ENCODE measurements around the gene NEO1. TPM values are rescaled to one million over a fixed set of nuclear protein-coding genes. Genes with fewer than 3 reads are reported as not detected.

NEO1 gene
- total and polyA plus RNA-seq, 2 of the 13 experiments (the other 11 are each of a cell fraction or from before 2014, with no cell fraction given) = 8.4 to 11.0 TPM

- no peak for TF ChIP-seq GLMP (CRISPR knock-in tag; IDR thresholded peaks at IDR 0.05; ENCODE audit: borderline replicate concordance)
- no peak for TF ChIP-seq NR0B2 (CRISPR knock-in tag; IDR thresholded peaks at IDR 0.05)
- TF ChIP-seq ZNF44 (CRISPR knock-in tag; IDR thresholded peaks at IDR 0.05) = no peak
- no peak for TF ChIP-seq CAMTA2 (CRISPR knock-in tag; IDR thresholded peaks at IDR 0.05; ENCODE audit: borderline replicate concordance)
- no peak for TF ChIP-seq GRHL1 (CRISPR knock-in tag; conservative IDR thresholded peaks at IDR 0.05)
- no peak for TF ChIP-seq GMEB2 (CRISPR knock-in tag; IDR thresholded peaks at IDR 0.05; ENCODE audit: low read depth)
- TF ChIP-seq STAT5B (CRISPR knock-in tag; IDR thresholded peaks at IDR 0.05) = no peak
- no peak for TF ChIP-seq SRSF4 (IDR thresholded peaks at IDR 0.05; ENCODE audit: low read depth, low read length, poor library complexity, severe bottlenecking)
- TF ChIP-seq ZBTB7B (CRISPR knock-in tag; IDR thresholded peaks at IDR 0.05) = no peak
- TF ChIP-seq ZFP82 (CRISPR knock-in tag; IDR thresholded peaks at IDR 0.05; ENCODE audit: borderline replicate concordance) = no peak
- peak; percentile 33; the same call in 1 of the 2 replicates for TF ChIP-seq FOXJ3 (CRISPR knock-in tag; IDR thresholded peaks at IDR 0.05; ENCODE audit: borderline replicate concordance)
- no peak for TF ChIP-seq NFE2L2 (IDR thresholded peaks at IDR 0.05; ENCODE audit: low read length)
- TF ChIP-seq NFE2 (CRISPR knock-in tag; IDR thresholded peaks at IDR 0.05) = no peak
- TF ChIP-seq PITX1 (CRISPR knock-in tag; IDR thresholded peaks at IDR 0.05) = no peak
Measured at GRCh38 chr15:73105064-73105463, 52.8 kb downstream of the NEO1 start (continued).
